Osteocyte (in vitro differentiated cells): ENCODE measurements around the gene CHMP1A. TPM values are rescaled to one million over a fixed set of nuclear protein-coding genes. Genes with fewer than 3 reads are reported as not detected.
A peak's percentile ranks its signal among the peaks of the same experiment; 100 is the strongest.

Source experiments
- DNase-seq: peaks from one replicate; pipeline ENCODE4 v3.0.0; 2021; ENCODE audit warnings: mixed read lengths; ENCODE audit not compliant: unreplicated experiment; ENCODE audit errors: extremely low spot score
- H3K27ac Mint-ChIP-seq: one replicate; pipeline ENCODE4 v1.8.0; 2021; ENCODE audit warnings: mild to moderate bottlenecking, mixed read lengths; ENCODE audit not compliant: unreplicated experiment
- H3K27me3 Mint-ChIP-seq: one replicate; pipeline ENCODE4 v1.8.0; 2021; ENCODE audit warnings: mixed read lengths; ENCODE audit not compliant: unreplicated experiment
- H3K36me3 Mint-ChIP-seq: one replicate; pipeline ENCODE4 v1.8.0; 2021; ENCODE audit warnings: mixed read lengths; ENCODE audit not compliant: unreplicated experiment
- H3K4me1 Mint-ChIP-seq: one replicate; pipeline ENCODE4 v1.8.0; 2021; ENCODE audit warnings: mixed read lengths; ENCODE audit not compliant: unreplicated experiment
- H3K4me3 Mint-ChIP-seq: one replicate; pipeline ENCODE4 v1.8.0; 2021; ENCODE audit warnings: mild to moderate bottlenecking, moderate library complexity, mixed read lengths; ENCODE audit not compliant: unreplicated experiment
- H3K9me3 Mint-ChIP-seq: one replicate; pipeline ENCODE4 v1.8.0; 2021; ENCODE audit warnings: mixed read lengths; ENCODE audit not compliant: unreplicated experiment
- total RNA-seq: library from RNA; stranded (reverse); gene quantifications from 2 replicates; pipeline ENCODE4 v1.2.1, GENCODE V29; 2021
- TF ChIP-seq, protein P1 (sequence below): fragments of 200-600 bp; sonication (generic); IDR thresholded peaks from 2 replicates; pipeline ENCODE4 v1.5.0; 2021; ENCODE audit warnings: antibody characterized with exemption, mild to moderate bottlenecking, moderate library complexity

Gene CHMP1A
- total RNA-seq, 1 donor from 2014 or later: 92.5 TPM

DNA sequence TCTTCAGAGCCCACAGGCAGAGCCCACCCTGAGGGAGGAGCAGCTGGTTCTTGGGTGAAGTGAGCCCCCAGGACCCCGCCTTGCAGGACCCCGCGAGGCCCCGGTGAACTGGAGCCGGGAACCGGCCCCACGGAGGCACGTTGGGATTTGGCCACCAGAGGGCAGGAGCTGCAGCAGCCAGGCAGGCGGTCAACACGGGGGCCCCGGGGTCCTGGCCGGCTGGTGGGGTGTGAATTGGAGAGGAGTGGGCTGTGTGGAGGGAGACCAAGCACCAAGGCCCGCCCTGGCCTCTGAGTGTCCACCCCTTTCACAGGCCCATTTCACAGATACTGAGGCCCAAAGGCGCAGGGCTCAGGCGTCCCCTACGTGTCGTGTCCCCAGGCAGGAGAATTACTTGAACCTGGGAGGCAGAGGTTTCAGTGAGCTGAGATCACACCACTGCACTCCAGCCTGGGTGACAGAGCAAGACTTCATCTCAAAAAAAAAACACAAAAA lies 41.9 kb downstream of the CHMP1A start:
- no peak for DNase-seq
- TF ChIP-seq, protein P1, sequence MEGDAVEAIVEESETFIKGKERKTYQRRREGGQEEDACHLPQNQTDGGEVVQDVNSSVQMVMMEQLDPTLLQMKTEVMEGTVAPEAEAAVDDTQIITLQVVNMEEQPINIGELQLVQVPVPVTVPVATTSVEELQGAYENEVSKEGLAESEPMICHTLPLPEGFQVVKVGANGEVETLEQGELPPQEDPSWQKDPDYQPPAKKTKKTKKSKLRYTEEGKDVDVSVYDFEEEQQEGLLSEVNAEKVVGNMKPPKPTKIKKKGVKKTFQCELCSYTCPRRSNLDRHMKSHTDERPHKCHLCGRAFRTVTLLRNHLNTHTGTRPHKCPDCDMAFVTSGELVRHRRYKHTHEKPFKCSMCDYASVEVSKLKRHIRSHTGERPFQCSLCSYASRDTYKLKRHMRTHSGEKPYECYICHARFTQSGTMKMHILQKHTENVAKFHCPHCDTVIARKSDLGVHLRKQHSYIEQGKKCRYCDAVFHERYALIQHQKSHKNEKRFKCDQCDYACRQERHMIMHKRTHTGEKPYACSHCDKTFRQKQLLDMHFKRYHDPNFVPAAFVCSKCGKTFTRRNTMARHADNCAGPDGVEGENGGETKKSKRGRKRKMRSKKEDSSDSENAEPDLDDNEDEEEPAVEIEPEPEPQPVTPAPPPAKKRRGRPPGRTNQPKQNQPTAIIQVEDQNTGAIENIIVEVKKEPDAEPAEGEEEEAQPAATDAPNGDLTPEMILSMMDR: peak; percentile 77
- H3K4me3 Mint-ChIP-seq: no peak overlapping the region
- H3K27ac Mint-ChIP-seq: no peak overlapping the region
- no peaks in the 10 kb centered on the region for H3K9me3 Mint-ChIP-seq
- no peaks in the 10 kb centered on the region for H3K36me3 Mint-ChIP-seq
- peaks cover 6% of the 10 kb centered on the region for H3K4me1 Mint-ChIP-seq
- H3K27me3 Mint-ChIP-seq: no peaks in the 10 kb centered on the region

DNA sequence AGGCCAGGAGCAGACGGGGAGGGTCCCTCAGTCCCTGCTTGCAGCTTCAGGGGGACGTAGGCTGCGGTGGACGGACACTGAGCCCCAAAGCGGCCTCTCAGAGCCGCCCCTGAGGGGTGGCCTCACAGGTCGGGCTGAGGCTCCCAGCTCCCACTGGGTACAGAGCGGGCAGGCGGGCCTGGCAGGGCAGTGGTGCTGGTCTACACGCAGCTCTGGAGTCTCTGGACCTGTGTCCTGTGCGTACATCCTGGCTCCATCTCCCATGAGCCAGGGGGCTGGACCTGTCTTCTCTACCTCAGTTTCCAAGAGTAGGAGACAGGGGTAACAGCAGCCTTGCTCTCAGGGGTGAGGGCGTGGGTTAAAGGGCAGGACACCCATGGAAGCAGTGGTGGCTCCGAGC lies 42.3 kb downstream of the CHMP1A start:
- Mint-ChIP-seq H3K4me3 (no peak overlapping the region), H3K9me3 (no peaks in the 10 kb centered on the region), H3K27me3 (no peaks in the 10 kb centered on the region), H3K27ac (no peak overlapping the region), H3K4me1 (peaks cover 6% of the 10 kb centered on the region), H3K36me3 (no peaks in the 10 kb centered on the region)
- DNase-seq: no peak
- TF ChIP-seq, protein P1: no peak

DNA sequence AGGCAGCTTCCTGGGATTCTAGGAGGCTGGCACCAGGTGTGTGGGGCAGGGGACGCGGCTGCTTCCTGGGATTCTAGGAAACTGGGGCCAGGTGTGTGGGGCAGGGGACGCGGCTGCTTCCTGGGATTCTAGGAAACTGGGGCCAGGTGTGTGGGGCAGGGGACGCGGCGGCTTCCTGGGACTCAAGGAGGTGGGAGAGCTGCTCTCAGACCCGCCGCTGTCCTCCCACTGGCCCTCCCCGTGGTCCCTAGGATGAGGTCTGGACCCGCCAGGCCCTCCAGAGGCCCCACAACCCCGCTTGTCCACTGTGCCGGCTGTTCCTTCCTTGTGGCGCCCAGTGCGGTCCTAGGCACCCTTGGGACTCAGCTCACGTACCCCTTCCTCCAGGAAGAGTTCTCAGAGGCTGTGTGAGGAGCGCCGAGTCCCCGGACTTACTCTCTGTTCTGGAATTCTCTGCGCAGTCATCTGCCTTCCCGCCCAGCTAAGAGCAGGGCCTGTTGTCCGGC lies 43.5 kb downstream of the CHMP1A start:
- H3K36me3 Mint-ChIP-seq: no peaks in the 10 kb centered on the region
- TF ChIP-seq, protein P1: no peak
- H3K27me3 Mint-ChIP-seq: no peaks in the 10 kb centered on the region
- H3K4me1 Mint-ChIP-seq: peaks cover 6% of the 10 kb centered on the region
- H3K4me3 Mint-ChIP-seq: no peak overlapping the region
- H3K9me3 Mint-ChIP-seq: no peaks in the 10 kb centered on the region
- H3K27ac Mint-ChIP-seq: no peak overlapping the region
- no peak for DNase-seq

DNA sequence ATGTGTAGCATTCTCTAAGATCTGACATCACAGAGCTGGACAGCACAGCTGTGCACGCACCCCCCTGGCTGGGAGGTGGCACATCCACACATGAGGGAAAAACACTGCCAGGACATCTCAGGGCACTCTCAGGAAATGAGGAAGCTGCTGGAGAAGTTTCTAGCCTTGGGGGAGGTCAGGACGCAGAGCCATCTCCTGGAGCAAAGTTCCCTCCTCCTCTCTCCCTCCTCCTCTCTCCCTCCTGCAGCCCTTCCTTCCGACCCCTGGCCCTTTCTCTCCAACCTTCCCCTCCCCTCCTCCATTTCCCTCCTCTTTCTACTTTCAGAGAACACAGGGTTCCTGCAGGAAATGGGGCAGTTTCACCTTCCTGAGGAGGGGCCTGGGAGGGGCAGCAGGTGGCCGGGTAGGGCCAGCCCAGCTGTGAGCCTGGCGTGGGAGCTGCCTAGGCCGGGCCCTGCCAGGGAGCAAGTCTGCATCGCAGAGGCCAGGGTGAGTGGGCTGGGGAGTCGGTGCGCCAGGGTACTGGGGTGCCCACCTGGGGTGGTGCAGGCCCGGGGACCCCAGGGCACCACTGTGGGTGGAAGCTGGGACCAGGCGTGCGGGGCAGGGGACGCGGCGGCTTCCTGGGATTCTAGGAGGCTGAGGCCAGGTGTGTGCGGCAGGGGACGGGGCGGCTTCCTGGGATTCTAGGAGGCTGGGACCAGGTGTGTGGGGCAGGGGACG lies 44.1 kb downstream of the CHMP1A start, which contains the start of gene DPEP1:
DPEP1 (plus strand) TSS at position 412 of the 723 bp plus-strand sequence. CDS start 16,769 bp downstream, outside the sequence.
- no peaks in the 10 kb centered on the region for H3K36me3 Mint-ChIP-seq
- no peaks in the 10 kb centered on the region for H3K27me3 Mint-ChIP-seq
- peaks cover 6% of the 10 kb centered on the region for H3K4me1 Mint-ChIP-seq
- TF ChIP-seq, protein P1: no peak
- no peak within 1 kb of the TSS for H3K27ac Mint-ChIP-seq
- no peak for DNase-seq
- no peak within 1 kb of the TSS for H3K4me3 Mint-ChIP-seq
- no peaks in the 10 kb centered on the region for H3K9me3 Mint-ChIP-seq

DNA sequence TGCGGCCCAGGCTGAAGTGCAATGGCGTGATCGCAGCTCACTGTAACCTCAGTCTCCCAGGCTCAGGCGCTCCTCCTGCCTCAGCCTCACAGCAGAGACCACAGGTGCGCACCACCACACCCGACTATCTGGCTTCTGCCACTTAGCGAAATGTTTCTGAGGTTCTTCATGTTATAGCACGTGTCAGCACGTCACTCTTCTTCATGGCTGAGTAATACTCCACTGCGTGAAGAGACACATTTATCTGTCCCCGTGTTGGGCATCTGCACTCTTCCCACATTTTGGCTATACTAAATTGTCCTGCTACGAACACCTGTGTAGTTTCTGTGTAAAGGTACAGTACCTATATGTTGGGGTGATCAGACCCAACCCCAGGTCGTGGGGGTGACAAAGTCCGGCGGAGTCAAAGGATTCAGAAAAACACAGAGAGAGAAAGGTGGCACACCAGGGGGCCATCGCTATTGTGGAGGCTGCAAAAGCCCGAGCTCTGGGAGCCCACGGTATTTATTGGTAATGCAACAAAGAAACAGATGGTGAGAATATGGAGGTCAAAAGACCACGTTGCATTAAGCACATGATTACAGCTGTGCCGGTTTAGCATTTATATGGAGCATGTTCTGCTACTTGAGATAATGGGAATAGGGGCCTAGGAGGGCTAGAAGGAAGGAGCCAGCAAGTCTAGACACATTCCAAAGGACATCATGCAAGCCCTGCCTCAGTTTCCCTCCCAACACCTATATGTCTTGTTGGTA lies 44.9 kb downstream of the CHMP1A start:
- Mint-ChIP-seq H3K36me3 (no peaks in the 10 kb centered on the region), H3K27ac (no peak overlapping the region), H3K27me3 (no peaks in the 10 kb centered on the region), H3K4me1 (peaks cover 6% of the 10 kb centered on the region), H3K9me3 (no peaks in the 10 kb centered on the region), H3K4me3 (no peak overlapping the region)
- TF ChIP-seq, protein P1: no peak
- no peak for DNase-seq
